Forelimb muscle (tissue), 1 donor: ENCODE data around the gene ADAMTS18. TPM values are rescaled to one million over a fixed set of nuclear protein-coding genes. Genes with fewer than 3 reads are reported as not detected.
"Not testable (repeated sequence)": the region's sequence is repeated elsewhere in the genome, so short reads cannot be mapped to it uniquely, and the experiment has no call there.

Experiments used
- DNase-seq: peaks from one replicate; pipeline ENCODE4 v3.0.0-alpha.2; 2013; ENCODE audit warnings: low read depth
- polyA plus RNA-seq: library from polyadenylated mRNA; unstranded; fragments of 120-200 nt; gene quantifications from one replicate; pipeline ENCODE4 v1.2.1, GENCODE V29; 2013; ENCODE audit not compliant: insufficient read length

The ADAMTS18 gene
- polyA plus RNA-seq, 1 donor: 0.92 TPM

DNA sequence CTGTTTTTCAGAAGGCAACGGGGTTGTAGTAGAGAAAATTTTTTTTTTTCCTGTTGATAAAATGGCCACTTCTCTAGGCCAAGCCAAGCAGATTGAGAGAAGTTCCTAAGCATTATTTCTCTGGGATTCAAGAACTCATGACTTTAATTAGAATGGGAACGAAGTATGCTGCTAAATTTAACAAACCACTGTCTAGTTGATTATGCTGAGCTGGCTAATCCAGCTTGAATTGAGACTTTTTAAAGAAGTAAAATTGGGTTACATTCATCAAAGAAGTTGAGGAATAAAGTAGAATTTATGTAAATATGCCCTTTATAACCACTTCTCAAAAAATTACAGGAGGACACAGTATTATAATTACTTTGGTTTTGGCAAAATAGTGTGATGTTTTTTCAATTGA lies 152.5 kb downstream of the ADAMTS18 start:
- DNase-seq: no peak

GRCh38 chr16:77279316-77279715 lies 155.5 kb downstream of the ADAMTS18 start:
- not testable (repeated sequence) for DNase-seq

GRCh38 chr16:77277571-77277970 lies 157.3 kb downstream of the ADAMTS18 start:
- DNase-seq: no peak

GRCh38 chr16:77277141-77277540 lies 157.7 kb downstream of the ADAMTS18 start:
- DNase-seq: no peak

DNA sequence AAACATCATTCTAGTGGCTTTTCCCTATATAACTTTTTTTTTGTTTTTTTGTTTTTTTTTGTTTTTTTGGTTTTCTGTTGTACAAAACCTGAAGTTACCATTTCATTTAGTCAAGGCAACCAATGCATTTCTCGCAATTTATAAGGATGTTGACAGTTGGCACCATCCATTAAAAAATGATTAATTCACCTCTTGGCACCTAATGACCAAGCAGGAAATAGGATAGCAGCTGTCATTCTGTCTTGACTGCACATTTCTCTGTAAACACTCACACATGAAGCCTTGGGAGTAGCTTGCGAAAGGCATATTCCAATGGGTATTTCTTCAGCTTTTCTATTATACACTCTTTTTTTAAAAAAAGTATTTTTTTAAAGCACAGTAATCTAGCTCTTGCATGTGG lies 158.2 kb downstream of the ADAMTS18 start:
- no peak for DNase-seq

- not testable (repeated sequence) for DNase-seq
Measured at GRCh38 chr16:77275303-77275702, 159.5 kb downstream of the ADAMTS18 start.

- DNase-seq: no peak
Measured at GRCh38 chr16:77273815-77274214, 161.0 kb downstream of the ADAMTS18 start.

- DNase-seq: no peak
Measured at GRCh38 chr16:77271532-77272426, 163.1 kb downstream of the ADAMTS18 start.

DNA sequence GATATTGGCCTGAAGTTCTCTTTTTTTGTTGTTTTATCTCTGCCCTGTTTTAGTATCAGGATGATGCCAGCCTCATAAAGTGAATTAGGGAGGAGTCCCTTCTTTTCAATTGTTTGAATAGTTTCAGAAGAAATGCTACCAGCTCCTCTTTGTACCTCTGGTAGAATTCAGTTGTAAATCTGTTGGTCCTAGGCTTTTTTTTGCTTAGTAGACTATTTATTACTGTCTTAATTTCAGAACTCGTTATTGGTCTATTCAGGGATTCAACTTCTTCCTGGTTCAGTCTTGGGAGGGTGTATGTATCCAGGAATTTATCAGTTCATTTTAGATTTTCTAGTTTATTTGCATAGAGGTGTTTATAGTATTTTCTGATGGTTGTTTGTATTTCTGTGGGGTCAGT lies 168.6 kb downstream of the ADAMTS18 start:
- not testable (repeated sequence) for DNase-seq

- DNase-seq: no peak
Measured at GRCh38 chr16:77262971-77263370, 171.9 kb downstream of the ADAMTS18 start.

DNA sequence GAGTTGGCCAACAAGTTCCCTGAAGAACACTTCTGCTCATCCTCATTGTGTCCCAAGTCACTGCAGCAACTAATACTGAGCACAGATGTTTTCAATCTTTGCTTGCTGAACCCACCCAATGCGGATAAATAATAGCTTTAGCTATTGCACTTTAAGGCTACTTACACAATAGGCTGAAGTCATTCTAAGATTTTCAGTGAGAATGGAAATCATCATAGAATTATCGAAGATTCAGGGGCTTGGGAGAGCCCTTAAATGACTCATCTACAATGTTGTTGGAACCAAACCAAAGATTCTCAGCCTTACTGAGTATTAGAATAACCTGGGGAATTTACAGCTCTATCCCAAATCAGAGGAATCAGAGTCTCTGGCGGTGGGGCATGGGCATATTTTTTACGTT lies 184.4 kb downstream of the ADAMTS18 start:
- DNase-seq: peak; percentile 26

- DNase-seq: peak; percentile 9
Measured at GRCh38 chr16:77246150-77246549, 188.7 kb downstream of the ADAMTS18 start.

GRCh38 chr16:77242471-77242870 lies 192.4 kb downstream of the ADAMTS18 start:
- DNase-seq: not testable (repeated sequence)

DNA sequence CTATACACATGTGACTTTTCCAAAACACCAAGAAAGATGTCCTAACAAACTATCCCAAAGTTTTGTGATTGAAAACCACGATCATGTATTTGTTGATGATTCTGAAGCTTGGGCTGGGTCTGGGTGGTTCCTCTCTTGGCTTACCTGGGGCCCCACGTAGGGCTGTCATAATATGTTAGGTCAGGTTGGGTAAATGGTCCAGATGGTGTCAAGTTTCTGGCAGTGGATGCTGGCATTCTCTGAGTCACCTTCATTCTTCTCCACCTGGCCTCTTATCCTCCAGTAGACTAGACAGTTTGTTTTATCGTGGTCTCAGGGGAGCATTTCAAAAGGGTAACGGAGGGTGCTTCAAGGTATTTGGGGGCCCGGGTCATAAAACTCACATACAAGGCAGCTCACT lies 196.2 kb downstream of the ADAMTS18 start:
- DNase-seq: no peak

DNA sequence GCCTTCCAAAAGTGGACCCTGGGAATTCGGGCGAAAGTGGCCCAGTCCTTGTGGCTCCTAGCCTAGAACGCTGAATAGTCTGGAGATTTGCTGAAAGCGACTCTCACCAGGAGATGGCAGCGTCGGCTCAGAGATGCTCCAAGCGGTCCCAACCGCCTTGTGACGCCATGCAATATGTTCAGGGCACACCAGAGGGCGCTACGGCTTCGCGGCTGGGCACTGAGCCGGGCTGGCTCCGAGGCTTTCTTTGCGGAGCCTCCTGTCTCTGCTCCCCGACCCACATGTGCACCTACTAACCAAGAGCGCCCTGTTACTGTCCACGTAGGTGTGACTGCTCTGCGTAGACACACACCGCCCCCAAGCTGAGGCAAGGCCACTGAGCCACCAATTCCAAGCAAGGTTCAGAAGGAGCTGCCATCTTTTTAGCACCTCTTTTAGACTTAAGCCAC lies 198.7 kb downstream of the ADAMTS18 start:
- DNase-seq: no peak

DNA sequence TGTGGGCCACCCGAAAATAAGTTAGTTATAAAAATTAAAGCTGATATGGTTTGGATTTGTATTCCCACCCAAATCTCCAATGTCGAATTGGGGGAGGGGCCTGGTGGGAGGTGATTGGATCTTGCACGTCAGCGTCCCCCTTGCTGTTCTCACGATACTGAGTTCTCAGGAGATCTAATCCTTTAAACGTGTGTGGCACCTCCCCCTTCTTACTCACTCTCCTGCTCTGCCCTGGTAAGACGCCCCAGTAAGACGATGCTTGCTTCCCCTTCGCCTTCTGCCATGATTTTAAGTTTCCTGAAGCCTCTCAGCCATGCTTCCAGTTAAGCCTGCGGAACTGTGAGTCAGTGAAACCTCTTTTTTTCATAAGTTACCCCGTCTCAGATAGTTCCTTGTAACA lies 200.2 kb downstream of the ADAMTS18 start:
- DNase-seq: no peak

GRCh38 chr16:77233799-77234519 lies 200.9 kb downstream of the ADAMTS18 start:
- DNase-seq: no peak

Other genes with a start within 250 kb of the ADAMTS18 start
- 11.5 TPM for gene MON1B, start 243.8 kb downstream of the ADAMTS18 start, polyA plus RNA-seq
- gene SYCE1L, start 235.6 kb downstream of the ADAMTS18 start, polyA plus RNA-seq: 5.1 TPM